ENCODE data around the gene STARD3NL. TPM values are rescaled to one million over a fixed set of nuclear protein-coding genes. Genes with fewer than 3 reads are reported as not detected.

STARD3NL gene
- total RNA-seq, 1 experiment from 2014 or later, result 66.4 TPM

DNA sequence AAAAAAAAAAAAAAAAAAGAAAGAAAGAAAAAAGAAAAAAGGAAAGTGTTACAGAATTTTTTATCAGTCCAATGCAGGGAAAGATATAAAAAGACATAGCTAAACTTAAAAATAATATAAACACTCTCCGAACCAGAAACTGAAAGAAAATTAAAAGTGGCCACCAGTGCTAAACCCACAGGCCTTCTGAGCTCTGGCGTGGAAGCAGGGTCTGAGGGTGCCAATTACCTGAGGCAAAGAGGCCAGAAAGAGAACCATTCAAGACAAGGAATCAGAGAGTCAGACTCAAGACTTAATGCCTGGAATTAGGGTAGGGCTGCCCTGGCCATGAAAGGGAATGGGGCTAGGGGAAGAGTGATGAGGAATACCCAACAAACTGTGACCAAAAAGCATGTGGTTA, 36.9 kb upstream of the STARD3NL start:
- no peak for TF ChIP-seq CTCF (IDR thresholded peaks at IDR 0.05; ENCODE audit: unreplicated experiment)
- intact Hi-C loops (cut with micrococcal nuclease; ENCODE audit: unreplicated experiment), result no loop called here
- no TSS peak for BruUV-seq (replicated peaks)
- Mint-ChIP-seq H3K27me3 (ENCODE audit: unreplicated experiment) (no peaks in the 10 kb centered on the region), H3K27ac (ENCODE audit: unreplicated experiment) (no peak overlapping the region), H3K36me3 (ENCODE audit: insufficient read depth, unreplicated experiment) (no peaks in the 10 kb centered on the region), H3K4me1 (ENCODE audit: low read depth, unreplicated experiment) (no peaks in the 10 kb centered on the region), H3K4me3 (ENCODE audit: low read depth, unreplicated experiment) (no peak overlapping the region), H3K9me3 (ENCODE audit: low read depth, unreplicated experiment) (peaks cover under 1% of the 10 kb centered on the region)
- CTCF ChIA-PET, result interaction anchor here (0.6 to 0.7 kb wide), 2 partner anchors 16 to 243 kb away, joined by 3 to 6 read pairs; no protein-coding TSS in a partner anchor
- no peak for DNase-seq

- H3K36me3 Mint-ChIP-seq (ENCODE audit: insufficient read depth, unreplicated experiment), result no peaks in the 10 kb centered on the region
- no peak overlapping the region for H3K4me3 Mint-ChIP-seq (ENCODE audit: low read depth, unreplicated experiment)
- H3K27ac Mint-ChIP-seq (ENCODE audit: unreplicated experiment), result no peak overlapping the region
- DNase-seq, result no peak
- no peak for TF ChIP-seq CTCF (IDR thresholded peaks at IDR 0.05; ENCODE audit: unreplicated experiment)
- intact Hi-C loops (cut with micrococcal nuclease; ENCODE audit: unreplicated experiment), result no loop called here
- H3K9me3 Mint-ChIP-seq (ENCODE audit: low read depth, unreplicated experiment), result no peaks in the 10 kb centered on the region
- H3K27me3 Mint-ChIP-seq (ENCODE audit: unreplicated experiment), result no peaks in the 10 kb centered on the region
- BruUV-seq (replicated peaks), result no TSS peak
- H3K4me1 Mint-ChIP-seq (ENCODE audit: low read depth, unreplicated experiment), result no peaks in the 10 kb centered on the region
- CTCF ChIA-PET, result no interaction called here
Measured at GRCh38 chr7:38142736-38143135, 35.3 kb upstream of the STARD3NL start.

DNA sequence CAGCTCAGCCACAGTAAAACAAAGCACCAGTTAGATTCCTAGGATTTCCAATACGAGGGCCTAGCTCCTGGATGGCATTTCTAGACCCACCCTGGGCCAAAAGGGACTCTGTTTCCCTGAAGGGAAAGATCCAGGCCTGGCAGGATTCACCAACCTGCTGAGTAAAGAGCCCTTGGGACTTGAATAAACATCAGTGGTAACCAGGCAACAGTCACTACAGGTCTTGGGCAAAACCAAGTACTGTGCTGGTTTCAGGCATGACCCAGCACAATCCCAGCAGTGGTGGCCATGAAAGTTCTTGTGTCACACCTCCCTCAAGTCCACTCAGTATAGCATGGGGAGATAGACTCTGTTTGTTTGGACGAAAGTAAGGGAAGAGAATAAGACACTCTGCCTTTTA, 31.0 kb upstream of the STARD3NL start:
- CTCF ChIA-PET, result interaction anchor here (1.0 kb wide), 1 partner anchor 245 kb away, joined by 4 read pairs; no protein-coding TSS in a partner anchor

DNA sequence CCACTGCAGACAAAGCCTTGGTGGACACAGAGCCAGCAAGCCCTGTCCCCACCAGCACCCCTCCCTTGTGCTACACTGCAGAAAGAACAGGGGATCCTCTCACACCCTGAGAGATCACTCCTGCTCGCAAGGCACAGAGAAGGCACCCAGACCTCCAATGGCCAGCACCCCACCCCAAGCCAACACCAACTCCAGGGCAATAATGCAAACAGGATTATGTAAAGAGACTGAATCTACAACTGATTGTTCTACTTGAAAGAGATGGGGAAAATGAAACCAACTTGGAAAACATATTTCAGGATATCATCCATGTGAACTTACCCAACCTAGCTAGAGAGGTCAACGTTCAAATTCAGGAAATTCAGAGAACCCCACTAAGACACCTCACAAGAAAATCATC, 26.5 kb upstream of the STARD3NL start:
- intact Hi-C loops (cut with micrococcal nuclease; ENCODE audit: unreplicated experiment), result no loop called here
- no peak overlapping the region for H3K4me3 Mint-ChIP-seq (ENCODE audit: low read depth, unreplicated experiment)
- no peaks in the 10 kb centered on the region for H3K27me3 Mint-ChIP-seq (ENCODE audit: unreplicated experiment)
- no peak for DNase-seq
- H3K9me3 Mint-ChIP-seq (ENCODE audit: low read depth, unreplicated experiment), result peaks cover 2% of the 10 kb centered on the region
- H3K36me3 Mint-ChIP-seq (ENCODE audit: insufficient read depth, unreplicated experiment), result no peaks in the 10 kb centered on the region
- CTCF ChIA-PET, result no interaction called here
- no peaks in the 10 kb centered on the region for H3K4me1 Mint-ChIP-seq (ENCODE audit: low read depth, unreplicated experiment)
- H3K27ac Mint-ChIP-seq (ENCODE audit: unreplicated experiment), result no peak overlapping the region
- no TSS peak for BruUV-seq (replicated peaks)
- TF ChIP-seq CTCF (IDR thresholded peaks at IDR 0.05; ENCODE audit: unreplicated experiment), result no peak

More for the DNA sequence above, 31.0 kb upstream of the STARD3NL start:
- BruUV-seq (replicated peaks), result no TSS peak
- H3K4me1 Mint-ChIP-seq (ENCODE audit: low read depth, unreplicated experiment), result no peaks in the 10 kb centered on the region
- H3K9me3 Mint-ChIP-seq (ENCODE audit: low read depth, unreplicated experiment), result no peaks in the 10 kb centered on the region
- no peak overlapping the region for H3K27ac Mint-ChIP-seq (ENCODE audit: unreplicated experiment)
- no peaks in the 10 kb centered on the region for H3K36me3 Mint-ChIP-seq (ENCODE audit: insufficient read depth, unreplicated experiment)
- no peak overlapping the region for H3K4me3 Mint-ChIP-seq (ENCODE audit: low read depth, unreplicated experiment)
- intact Hi-C loops (cut with micrococcal nuclease; ENCODE audit: unreplicated experiment), result no loop called here
- TF ChIP-seq CTCF (IDR thresholded peaks at IDR 0.05; ENCODE audit: unreplicated experiment), result no peak
- no peak for DNase-seq
- H3K27me3 Mint-ChIP-seq (ENCODE audit: unreplicated experiment), result no peaks in the 10 kb centered on the region
